Muscle of leg (tissue), 11 donors: ENCODE measurements around the gene VAMP5. TPM values are rescaled to one million over a fixed set of nuclear protein-coding genes. Genes with fewer than 3 reads are reported as not detected.
"Not testable (repeated sequence)": the region's sequence is repeated elsewhere in the genome, so short reads cannot be mapped to it uniquely, and the experiment has no call there.

ENCODE experiments used
- DNase-seq: peaks from one replicate; pipeline ENCODE4 v3.0.0; 2013
- H3K27ac ChIP-seq: one replicate; pipeline ENCODE4 v1.5.1; 2013; ENCODE audit warnings: mild to moderate bottlenecking, low read length, control low read depth
- H3K27me3 ChIP-seq: one replicate; pipeline ENCODE4 v1.6.1; 2013; ENCODE audit warnings: low read length; ENCODE audit not compliant: control insufficient read depth, insufficient read depth
- H3K36me3 ChIP-seq: one replicate; pipeline ENCODE4 v1.6.1; 2013; ENCODE audit warnings: low read length; ENCODE audit not compliant: control insufficient read depth, insufficient read depth
- H3K4me1 ChIP-seq: one replicate; pipeline ENCODE4 v1.6.1; 2013; ENCODE audit warnings: low read length; ENCODE audit not compliant: control insufficient read depth, insufficient read depth
- H3K4me3 ChIP-seq: one replicate; pipeline ENCODE4 v1.5.1; 2013; ENCODE audit warnings: low read length, control low read depth
- H3K9me3 ChIP-seq: replicated peaks from 2 replicates; pipeline ENCODE4 v1.6.1; 2013; ENCODE audit warnings: low read depth, low read length; ENCODE audit not compliant: control insufficient read depth
- WGBS: methylation state at CpG from one replicate; pipeline ENCODE4 v1.1.5; 2013; ENCODE audit warnings: missing lambda C conversion rate; ENCODE audit not compliant: insufficient coverage; 5-methylcytosine and 5-hydroxymethylcytosine counted together
- polyA plus RNA-seq, 8 donors: library from polyadenylated mRNA; unstranded; fragments of 120-200 nt; gene quantifications; one replicate each; pipeline versions ENCODE4 v1.2.1 to v1.2.3, GENCODE V29; 2013; ENCODE audit warnings: inconsistent platforms in 1 of 8, low replicate concordance in 1 of 8; ENCODE audit not compliant: insufficient read length in 8 of 8, insufficient read depth in 1 of 8
- total RNA-seq: library from RNA; stranded (reverse); fragments of 120-200 nt; gene quantifications from one replicate; pipeline ENCODE4 v1.2.4, GENCODE V29; 2013

The VAMP5 gene
- total and polyA plus RNA-seq, 9 donors = 18.0 to 56.2 (median 40.1) TPM

DNA sequence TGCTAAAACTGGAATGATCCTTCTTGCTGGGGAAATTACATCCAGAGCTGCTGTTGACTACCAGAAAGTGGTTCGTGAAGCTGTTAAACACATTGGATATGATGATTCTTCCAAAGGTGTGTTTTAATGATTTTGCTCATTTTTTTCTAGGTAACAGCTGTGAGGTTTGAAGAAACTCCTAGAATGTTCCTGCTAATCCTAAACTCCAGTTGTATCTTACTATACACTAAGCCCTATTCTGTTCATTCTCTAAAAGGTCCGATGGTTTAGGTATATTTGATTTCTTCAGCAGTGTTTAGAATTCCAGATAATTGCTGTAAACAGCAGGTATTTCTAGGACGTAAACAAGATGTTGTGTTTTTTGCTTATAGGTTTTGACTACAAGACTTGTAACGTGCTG lies 43.0 kb upstream of the VAMP5 start:
- no peaks in the 10 kb centered on the region for H3K9me3 ChIP-seq
- WGBS = 79% methylated on average over 2 of the region's 4 CpGs
- DNase-seq = no peak
- no peak overlapping the region for H3K27ac ChIP-seq
- H3K4me1 ChIP-seq = peaks cover 19% of the 10 kb centered on the region
- H3K36me3 ChIP-seq = peaks cover 57% of the 10 kb centered on the region
- no peaks in the 10 kb centered on the region for H3K27me3 ChIP-seq
- peak overlapping the region; percentile 94 for H3K4me3 ChIP-seq

- Histone ChIP-seq H3K9me3 (no peaks in the 10 kb centered on the region), H3K36me3 (peaks cover 63% of the 10 kb centered on the region), H3K27ac (no peak overlapping the region), H3K4me1 (peaks cover 19% of the 10 kb centered on the region), H3K4me3 (no peak overlapping the region), H3K27me3 (no peaks in the 10 kb centered on the region)
- WGBS = no CpG with 5 or more reads among the region's 5 CpGs
- DNase-seq = no peak
These were observed 42.3 kb upstream of the VAMP5 start for GRCh38 chr2:85541753-85542457.

GRCh38 chr2:85542777-85543176 lies 41.5 kb upstream of the VAMP5 start:
- H3K9me3 ChIP-seq = no peaks in the 10 kb centered on the region
- no peaks in the 10 kb centered on the region for H3K27me3 ChIP-seq
- H3K4me1 ChIP-seq = peaks cover 11% of the 10 kb centered on the region
- H3K4me3 ChIP-seq = no peak overlapping the region
- H3K36me3 ChIP-seq = peaks cover 71% of the 10 kb centered on the region
- DNase-seq = no peak
- no peak overlapping the region for H3K27ac ChIP-seq
- 90% methylated on average over 2 of the region's 4 CpGs for WGBS

- H3K27me3 ChIP-seq, H3K4me3 ChIP-seq, DNase-seq, H3K4me1 ChIP-seq, H3K9me3 ChIP-seq, H3K27ac ChIP-seq: not testable (repeated sequence)
- WGBS = no CpG with 5 or more reads among the region's 3 CpGs
- H3K36me3 ChIP-seq = peaks cover 78% of the 10 kb centered on the region
These were observed 40.0 kb upstream of the VAMP5 start for GRCh38 chr2:85544254-85544691.

DNA sequence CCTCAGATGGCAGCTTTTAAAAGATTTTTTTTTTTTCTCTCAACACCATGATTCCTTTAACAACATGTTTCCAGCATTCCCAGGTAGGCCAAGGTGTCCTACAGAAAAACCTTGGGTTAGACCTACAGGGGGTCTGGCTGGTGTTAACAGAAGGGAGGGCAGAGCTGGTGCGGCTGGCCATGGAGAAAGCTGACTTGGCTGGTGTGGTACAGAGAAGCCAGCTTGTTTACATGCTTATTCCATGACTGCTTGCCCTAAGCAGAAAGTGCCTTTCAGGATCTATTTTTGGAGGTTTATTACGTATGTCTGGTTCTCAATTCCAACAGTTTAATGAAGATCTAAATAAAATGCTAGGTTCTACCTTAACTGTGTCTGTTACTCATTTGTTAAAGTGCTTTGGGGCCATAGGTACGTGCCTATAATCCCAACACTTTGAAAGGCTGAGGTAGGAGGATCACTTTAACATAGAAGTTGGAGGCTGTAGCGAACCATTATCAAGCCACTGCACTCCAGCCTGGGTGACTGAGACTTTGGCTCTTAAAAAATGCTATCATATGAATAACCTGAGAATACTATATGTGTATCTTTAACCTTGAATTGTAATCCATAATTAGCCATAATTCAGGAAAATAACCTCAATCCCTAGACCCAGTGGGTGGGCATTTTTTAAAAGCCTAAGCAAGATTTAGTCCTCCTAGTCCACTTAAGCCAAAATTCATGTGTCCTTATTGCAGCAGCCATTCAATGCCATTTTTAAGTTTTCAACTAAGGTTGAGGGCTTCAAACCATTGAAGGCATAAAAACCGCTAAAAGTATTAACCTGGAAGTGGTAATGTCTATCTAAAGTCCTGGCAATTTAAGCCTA lies 39.1 kb upstream of the VAMP5 start:
- not testable (repeated sequence) for H3K27me3 ChIP-seq, H3K9me3 ChIP-seq, H3K4me3 ChIP-seq, H3K27ac ChIP-seq, DNase-seq
- WGBS = no CpG with 5 or more reads among the region's 5 CpGs
- H3K4me1 ChIP-seq = peaks cover 10% of the 10 kb centered on the region
- peaks cover 85% of the 10 kb centered on the region for H3K36me3 ChIP-seq

DNA sequence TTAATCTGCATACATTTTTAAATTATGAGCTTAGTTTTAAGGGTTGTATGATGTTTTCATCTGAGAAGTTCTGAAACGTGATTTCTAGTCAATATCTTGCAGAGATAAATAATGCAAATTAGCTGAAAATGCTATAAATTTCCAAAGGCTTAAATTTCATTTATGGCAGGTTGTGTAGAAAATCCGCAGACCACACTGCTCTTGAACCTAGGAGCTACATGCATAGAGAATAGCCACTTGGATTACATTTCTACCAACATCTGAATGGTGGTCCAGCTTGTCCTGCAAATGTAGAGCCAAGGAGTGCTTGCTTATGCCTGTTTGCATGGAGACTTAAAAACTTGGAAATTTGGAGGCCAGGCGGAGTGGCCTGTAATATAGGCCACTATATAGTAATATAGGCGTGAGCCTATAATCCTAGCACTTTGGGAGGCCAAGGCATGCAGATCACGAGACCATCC lies 38.4 kb upstream of the VAMP5 start:
- WGBS = no CpG with 5 or more reads among the region's 5 CpGs
- Histone ChIP-seq H3K4me3 (no peak overlapping the region), H3K27ac (no peak overlapping the region), H3K9me3 (no peaks in the 10 kb centered on the region), H3K27me3 (no peaks in the 10 kb centered on the region), H3K36me3 (peaks cover 87% of the 10 kb centered on the region), H3K4me1 (peaks cover 10% of the 10 kb centered on the region)
- no peak for DNase-seq

- WGBS = no CpG with 5 or more reads among the region's 1 CpG
- Histone ChIP-seq H3K4me3 (no peak overlapping the region), H3K9me3 (no peaks in the 10 kb centered on the region), H3K27me3 (no peaks in the 10 kb centered on the region), H3K36me3 (peaks cover 87% of the 10 kb centered on the region), H3K4me1 (peaks cover 9% of the 10 kb centered on the region), H3K27ac (no peak overlapping the region)
- DNase-seq = no peak
These were observed 37.0 kb upstream of the VAMP5 start for GRCh38 chr2:85547089-85547858.

GRCh38 chr2:85547859-85548607 lies 36.2 kb upstream of the VAMP5 start:
- H3K9me3 ChIP-seq = no peaks in the 10 kb centered on the region
- H3K36me3 ChIP-seq = peaks cover 88% of the 10 kb centered on the region
- H3K4me1 ChIP-seq = peaks cover 6% of the 10 kb centered on the region
- H3K4me3 ChIP-seq = no peak overlapping the region
- no peak for DNase-seq
- H3K27ac ChIP-seq = no peak overlapping the region
- WGBS = 54% methylated on average over 4 of the region's 6 CpGs
- H3K27me3 ChIP-seq = no peaks in the 10 kb centered on the region

- H3K27ac ChIP-seq = no peak overlapping the region
- H3K9me3 ChIP-seq = no peaks in the 10 kb centered on the region
- 45% methylated on average over 2 of the region's 2 CpGs for WGBS
- peaks cover 87% of the 10 kb centered on the region for H3K36me3 ChIP-seq
- peaks cover 6% of the 10 kb centered on the region for H3K4me1 ChIP-seq
- no peak for DNase-seq
- no peak overlapping the region for H3K4me3 ChIP-seq
- H3K27me3 ChIP-seq = no peaks in the 10 kb centered on the region
These were observed 35.7 kb upstream of the VAMP5 start for GRCh38 chr2:85548608-85548900.
